Measurements from ENCODE around the gene DNAJA4. TPM values are rescaled to one million over a fixed set of nuclear protein-coding genes. Genes with fewer than 3 reads are reported as not detected.

DNAJA4 gene
- total RNA-seq, 1 donor from 2014 or later, result 34.4 TPM

- Histone ChIP-seq H3K27me3 (ENCODE audit: low read depth) (no peaks in the 10 kb centered on the region), H3K36me3 (peaks cover 91% of the 10 kb centered on the region), H3K4me1 (no peaks in the 10 kb centered on the region), H3K27ac (no peak overlapping the region), H3K4me3 (no peak overlapping the region), H3K9me3 (no peaks in the 10 kb centered on the region)
- DNase-seq (no peak), ATAC-seq (peak; percentile 65 to 83)
- intact Hi-C loops (cut with DNase I), result no loop called here
- TF ChIP-seq CTCF (IDR thresholded peaks at IDR 0.05), result no peak
Measured at GRCh38 chr15:78290222-78290621, 25.9 kb downstream of the DNAJA4 start.

GRCh38 chr15:78291052-78291451 is 26.7 kb downstream of the DNAJA4 start:
- intact Hi-C loops (cut with DNase I), result no loop called here
- Histone ChIP-seq H3K9me3 (no peaks in the 10 kb centered on the region), H3K27ac (no peak overlapping the region), H3K4me1 (no peaks in the 10 kb centered on the region), H3K27me3 (ENCODE audit: low read depth) (no peaks in the 10 kb centered on the region), H3K36me3 (peaks cover 86% of the 10 kb centered on the region), H3K4me3 (no peak overlapping the region)
- DNase-seq (no peak), ATAC-seq (no peak)
- no peak for TF ChIP-seq CTCF (IDR thresholded peaks at IDR 0.05)

GRCh38 chr15:78291698-78292097 is 27.3 kb downstream of the DNAJA4 start:
- no peak overlapping the region for H3K4me3 ChIP-seq
- ATAC-seq, result no peak
- intact Hi-C loops (cut with DNase I), result no loop called here
- peaks cover 80% of the 10 kb centered on the region for H3K36me3 ChIP-seq
- H3K27ac ChIP-seq, result no peak overlapping the region
- DNase-seq, result no peak
- H3K4me1 ChIP-seq, result no peaks in the 10 kb centered on the region
- H3K27me3 ChIP-seq (ENCODE audit: low read depth), result no peaks in the 10 kb centered on the region
- no peaks in the 10 kb centered on the region for H3K9me3 ChIP-seq
- no peak for TF ChIP-seq CTCF (IDR thresholded peaks at IDR 0.05)

GRCh38 chr15:78292219-78292618 is 27.9 kb downstream of the DNAJA4 start:
- Histone ChIP-seq H3K9me3 (no peaks in the 10 kb centered on the region), H3K27ac (no peak overlapping the region), H3K36me3 (peaks cover 74% of the 10 kb centered on the region), H3K27me3 (ENCODE audit: low read depth) (no peaks in the 10 kb centered on the region), H3K4me1 (no peaks in the 10 kb centered on the region), H3K4me3 (no peak overlapping the region)
- no peak for TF ChIP-seq CTCF (IDR thresholded peaks at IDR 0.05)
- intact Hi-C loops (cut with DNase I), result no loop called here
- ATAC-seq, result no peak
- no peak for DNase-seq

- Histone ChIP-seq H3K4me3 (peak within 1 kb of the TSS; percentile 96), H3K9me3 (no peaks in the 10 kb centered on the region), H3K27me3 (ENCODE audit: low read depth) (peaks cover 10% of the 10 kb centered on the region), H3K4me1 (peaks cover 17% of the 10 kb centered on the region), H3K27ac (peak within 1 kb of the TSS; percentile 85), H3K36me3 (peaks cover 9% of the 10 kb centered on the region)
- TF ChIP-seq CTCF (IDR thresholded peaks at IDR 0.05), result no peak
- DNase-seq (peak; percentile 95), ATAC-seq (peak; percentile 100)
- intact Hi-C loops (cut with DNase I), result no loop called here
Measured at GRCh38 chr15:78299101-78299930, 35.0 kb downstream of the DNAJA4 start, which contains the start of gene SKIC8. TSS of gene SKIC8 (minus strand) at chr15:78299609. CDS start at chr15:78295686, 3,923 bp downstream.

Data from lower lobe of right lung (tissue), 2 donors.